PC-3 (cell line): ENCODE data around the gene RAB34. TPM values are rescaled to one million over a fixed set of nuclear protein-coding genes. Genes with fewer than 3 reads are reported as not detected.

Source experiments
- ATAC-seq: fragments of 200-7000 bp; cut with Tn5 transposase; 2 replicates; pipeline ENCODE4 v1.9.1; 2020; ENCODE audit warnings: mild to moderate bottlenecking, moderate library complexity
- BruUV-seq: library from RNA; stranded (reverse); fragments of 400-500 nt; replicated peaks from 2 replicates; lab custom pipeline; 2021; lab: Mats Ljungman, UMichigan
- CTCF ChIA-PET: fragments of 300-600 bp; sonication (Branson Sonifier 250); formaldehyde crosslinking; loops from one replicate; lab custom pipeline; 2022; ENCODE audit warnings: antibody characterized with exemption; lab: Charles Lee
- POLR2A ChIA-PET: fragments of 300-600 bp; sonication (Branson Sonifier 250); formaldehyde crosslinking; loops from one replicate; lab custom pipeline; 2022; ENCODE audit warnings: antibody characterized with exemption; ENCODE audit not compliant: unreplicated experiment; lab: Charles Lee
- DNase-seq: peaks from one replicate; pipeline ENCODE4 v3.0.0-alpha.2; 2015
- H2AFZ ChIP-seq: fragments of 300-600 bp; sonication (generic); 2 replicates; pipeline ENCODE4 v1.6.0; 2016; ENCODE audit warnings: antibody characterized with exemption, low read length
- H3F3A ChIP-seq: fragments of 300-600 bp; sonication (generic); one replicate; pipeline ENCODE4 v1.6.0; 2017; ENCODE audit warnings: antibody characterized with exemption, low read length, control low read depth, mild to moderate bottlenecking; ENCODE audit not compliant: unreplicated experiment
- H3K27ac ChIP-seq: fragments of 300-600 bp; sonication (generic); 2 replicates; pipeline ENCODE4 v1.5.1; 2016; ENCODE audit warnings: mild to moderate bottlenecking, low read length
- H3K27me3 ChIP-seq: fragments of 300-600 bp; sonication (generic); 2 replicates; pipeline ENCODE4 v1.6.1; 2016; ENCODE audit warnings: low read length, mixed read lengths
- H3K36me3 ChIP-seq: fragments of 300-600 bp; sonication (generic); 2 replicates; pipeline ENCODE4 v1.6.1; 2016; ENCODE audit warnings: low read depth, mixed run types, low read length, mixed read lengths
- H3K4me1 ChIP-seq: fragments of 300-600 bp; sonication (generic); 2 replicates; pipeline ENCODE4 v1.5.1; 2016; ENCODE audit warnings: low read length; ENCODE audit not compliant: insufficient read depth
- H3K4me2 ChIP-seq: fragments of 300-600 bp; sonication (generic); 2 replicates; pipeline ENCODE4 v1.6.0; 2016; ENCODE audit warnings: low read length
- H3K4me3 ChIP-seq: fragments of 300-600 bp; sonication (generic); 2 replicates; pipeline ENCODE4 v1.5.1; 2016; ENCODE audit warnings: mild to moderate bottlenecking, low read length, mixed read lengths
- H3K79me2 ChIP-seq: fragments of 300-600 bp; sonication (generic); 2 replicates; pipeline ENCODE4 v1.6.1; 2017; ENCODE audit warnings: low read length, mixed read lengths
- H3K9ac ChIP-seq: fragments of 300-600 bp; sonication (generic); 2 replicates; pipeline ENCODE4 v1.6.0; 2016; ENCODE audit warnings: mild to moderate bottlenecking, low read length
- H3K9me2 ChIP-seq: fragments of 300-600 bp; sonication (generic); replicated peaks from 2 replicates; pipeline ENCODE4 v1.6.1; 2016; ENCODE audit warnings: mixed run types, low read length, mixed read lengths
- H3K9me3 ChIP-seq: fragments of 300-600 bp; sonication (generic); 2 replicates; pipeline ENCODE4 v1.6.1; 2016; ENCODE audit warnings: low read length, mixed read lengths
- H4K20me1 ChIP-seq: fragments of 300-600 bp; sonication (generic); 2 replicates; pipeline ENCODE4 v1.6.1; 2016; ENCODE audit warnings: low read length, mixed read lengths
- CTCF ChIP-seq: fragments of 300-600 bp; sonication (generic); conservative IDR thresholded peaks from 2 replicates; pipeline ENCODE4 v1.5.1; 2017; ENCODE audit warnings: antibody characterized with exemption, low read depth, mild to moderate bottlenecking, low read length
- EZH2 ChIP-seq: fragments of 300-600 bp; sonication (generic); IDR thresholded peaks from one replicate; pipeline ENCODE4 v1.6.1; 2017; ENCODE audit warnings: antibody characterized with exemption, mild to moderate bottlenecking, low read length; ENCODE audit not compliant: unreplicated experiment
- EZH2phosphoT487 ChIP-seq: fragments of 300-600 bp; sonication (generic); IDR thresholded peaks from 2 replicates; pipeline ENCODE4 v1.6.1; 2018; ENCODE audit warnings: mild to moderate bottlenecking, antibody characterized with exemption, low read length, borderline replicate concordance
- intact Hi-C: fragments of 100-400 bp; cut with micrococcal nuclease; formaldehyde crosslinking; loops from 2 replicates; pipeline ENCODE4 v1.9.0; 2023
- total RNA-seq: library from RNA; depleted of rRNA; stranded (reverse); fragments of >200 nt; gene quantifications from 2 replicates; pipeline ENCODE4 v1.2.3, GENCODE V29; 2014

RAB34 gene
- total RNA-seq, 1 experiment from 2014 or later: 211 TPM

- POLR2A ChIA-PET: no interaction called here
Observed at GRCh38 chr17:28700830-28701492, 16.7 kb downstream of the RAB34 start.

GRCh38 chr17:28700278-28700677 lies 17.4 kb downstream of the RAB34 start:
- ATAC-seq: no peak
- no peak for TF ChIP-seq EZH2
- Histone ChIP-seq H3K9ac (no peak overlapping the region), H3K9me2 (no peaks in the 10 kb centered on the region), H3K27me3 (no peaks in the 10 kb centered on the region), H3K4me1 (no peaks in the 10 kb centered on the region), H3K9me3 (no peaks in the 10 kb centered on the region), H3K4me3 (no peak overlapping the region), H3K79me2 (no peaks in the 10 kb centered on the region), H3K4me2 (no peak overlapping the region), H4K20me1 (no peaks in the 10 kb centered on the region), H3K36me3 (peaks cover 31% of the 10 kb centered on the region), H2AFZ (no peak overlapping the region), H3K27ac (no peak overlapping the region), H3F3A (no peaks in the 10 kb centered on the region)
- intact Hi-C loops: no loop called here
- BruUV-seq: no TSS peak
- CTCF ChIA-PET: no interaction called here
- POLR2A ChIA-PET: no interaction called here
- no peak for DNase-seq

More at GRCh38 chr17:28700830-28701492, 16.7 kb downstream of the RAB34 start:
- H3K4me1 ChIP-seq: no peaks in the 10 kb centered on the region
- BruUV-seq: no TSS peak
- intact Hi-C loops: no loop called here
- no peaks in the 10 kb centered on the region for H3K9me2 ChIP-seq
- no peak overlapping the region for H3K4me3 ChIP-seq
- no peak for DNase-seq
- no peaks in the 10 kb centered on the region for H3K79me2 ChIP-seq
- H3K27ac ChIP-seq: no peak overlapping the region
- H3F3A ChIP-seq: no peaks in the 10 kb centered on the region
- no peak overlapping the region for H3K4me2 ChIP-seq
- H2AFZ ChIP-seq: no peak overlapping the region
- no peak for ATAC-seq
- H3K36me3 ChIP-seq: peaks cover 29% of the 10 kb centered on the region
- H3K27me3 ChIP-seq: no peaks in the 10 kb centered on the region
- no peak overlapping the region for H3K9ac ChIP-seq
- CTCF ChIA-PET: no interaction called here
- H4K20me1 ChIP-seq: no peaks in the 10 kb centered on the region
- H3K9me3 ChIP-seq: no peaks in the 10 kb centered on the region
- TF ChIP-seq EZH2phosphoT487 (no peak), CTCF (no peak), EZH2 (no peak)

- POLR2A ChIA-PET: no interaction called here
- Histone ChIP-seq H2AFZ (no peak overlapping the region), H3K27me3 (no peaks in the 10 kb centered on the region), H3K4me3 (no peak overlapping the region), H3K79me2 (no peaks in the 10 kb centered on the region), H3K9ac (no peak overlapping the region), H3K4me1 (no peaks in the 10 kb centered on the region), H3K9me3 (no peaks in the 10 kb centered on the region), H3K27ac (no peak overlapping the region), H3K4me2 (no peak overlapping the region), H4K20me1 (no peaks in the 10 kb centered on the region), H3K9me2 (no peaks in the 10 kb centered on the region), H3K36me3 (peaks cover 43% of the 10 kb centered on the region), H3F3A (no peaks in the 10 kb centered on the region)
- DNase-seq (no peak), ATAC-seq (no peak)
- no TSS peak for BruUV-seq
- CTCF ChIA-PET: no interaction called here
- TF ChIP-seq EZH2phosphoT487 (no peak), EZH2 (no peak), CTCF (no peak)
- intact Hi-C loops: no loop called here
Observed at GRCh38 chr17:28698253-28698941, 19.3 kb downstream of the RAB34 start.
